Measurements from ENCODE around the gene UBE2I.

UBE2I gene

GRCh38 chr16:1349351-1349750 is 39.9 kb downstream of the UBE2I start:
- H3K4me3 ChIP-seq (ENCODE audit: low read length): no peak overlapping the region
- no peak for TF ChIP-seq CTCF (IDR thresholded peaks at IDR 0.05; ENCODE audit: insufficient read depth, low read depth, low read length, missing control alignments)
- no peak for DNase-seq (ENCODE audit: low read depth)

GRCh38 chr16:1349951-1350350 is 40.5 kb downstream of the UBE2I start:
- no peak for DNase-seq (ENCODE audit: low read depth)
- TF ChIP-seq CTCF (IDR thresholded peaks at IDR 0.05; ENCODE audit: insufficient read depth, low read depth, low read length, missing control alignments): no peak
- H3K4me3 ChIP-seq (ENCODE audit: low read length): no peak overlapping the region

- no peak for TF ChIP-seq CTCF (IDR thresholded peaks at IDR 0.05; ENCODE audit: insufficient read depth, low read depth, low read length, missing control alignments)
- peak overlapping the region; percentile 68 for H3K4me3 ChIP-seq (ENCODE audit: low read length)
- no peak for DNase-seq (ENCODE audit: low read depth)
Measured at GRCh38 chr16:1350691-1351090, 41.3 kb downstream of the UBE2I start.

GRCh38 chr16:1351215-1351581 is 41.8 kb downstream of the UBE2I start:
- no peak for DNase-seq (ENCODE audit: low read depth)
- H3K4me3 ChIP-seq (ENCODE audit: low read length): peak overlapping the region; percentile 68
- no peak for TF ChIP-seq CTCF (IDR thresholded peaks at IDR 0.05; ENCODE audit: insufficient read depth, low read depth, low read length, missing control alignments)

- DNase-seq (ENCODE audit: low read depth): peak; percentile 92
- TF ChIP-seq CTCF (IDR thresholded peaks at IDR 0.05; ENCODE audit: insufficient read depth, low read depth, low read length, missing control alignments): no peak
- peak within 1 kb of the TSS; percentile 75 for H3K4me3 ChIP-seq (ENCODE audit: low read length)
Measured at GRCh38 chr16:1351582-1352362, 42.3 kb downstream of the UBE2I start, which contains the start of the genes GNPTG and TSR3. Gene GNPTG, plus strand, starts transcription at chr16:1351931. Its CDS starts 35 bp downstream, at chr16:1351966. Gene TSR3, minus strand, starts transcription at chr16:1351878. Its CDS starts 74 bp downstream, at chr16:1351804.

GRCh38 chr16:1354815-1355540 is 45.5 kb downstream of the UBE2I start:
- no peak for TF ChIP-seq CTCF (IDR thresholded peaks at IDR 0.05; ENCODE audit: insufficient read depth, low read depth, low read length, missing control alignments)
- no peak for DNase-seq (ENCODE audit: low read depth)
- no peak overlapping the region for H3K4me3 ChIP-seq (ENCODE audit: low read length)

Measured in epithelial cell of esophagus (primary cell).